ENCODE data around the gene PPP1CC. TPM values are rescaled to one million over a fixed set of nuclear protein-coding genes. Genes with fewer than 3 reads are reported as not detected.

Gene PPP1CC
- total and polyA plus RNA-seq, 2 donors (not counting 3 experiments of a cell fraction or from before 2014, with no cell fraction given) = 67.1 to 139 TPM

- intact Hi-C loops (cut with micrococcal nuclease) = no loop called here
- no TSS peak for BruUV-seq (replicated peaks)
- Histone ChIP-seq H3K4me3 (replicated peaks in 1 of 3; ENCODE audit: insufficient read depth in 1 of 3, low read depth in 1 of 3, low read length in 3 of 3) (no peak overlapping the region), H3K4me2 (ENCODE audit: insufficient read depth, low read length) (no peak overlapping the region), H3K79me2 (ENCODE audit: control insufficient read depth, insufficient read depth, low read length) (peaks cover 85% of the 10 kb centered on the region), H3K9me3 (replicated peaks; ENCODE audit: control insufficient read depth, insufficient read depth, low read length) (no peaks in the 10 kb centered on the region), H3K4me1 (ENCODE audit: control insufficient read depth, extremely low read depth, insufficient read depth, low read length) (peaks cover 7% of the 10 kb centered on the region), H3K27ac (ENCODE audit: insufficient read depth, low read depth, low read length) (no peak overlapping the region), H4K20me1 (replicated peaks; ENCODE audit: control insufficient read depth, extremely low read depth, insufficient read depth, low read length) (peaks cover 5% of the 10 kb centered on the region), H3K36me3 (ENCODE audit: control insufficient read depth in 2 of 2, extremely low read depth in 1 of 2, insufficient read depth in 2 of 2, low read length in 2 of 2) (peaks cover 13 to 30% of the 10 kb centered on the region in 2 experiments), H3K27me3 (ENCODE audit: control insufficient read depth in 2 of 2, insufficient read depth in 2 of 2, low read length in 2 of 2) (no peaks in the 10 kb centered on the region), H3K9me1 (replicated peaks; ENCODE audit: control insufficient read depth, extremely low read depth, insufficient read depth, low read length) (no peaks in the 10 kb centered on the region), H3K9ac (replicated peaks; ENCODE audit: extremely low read depth, insufficient read depth, low read length) (no peak overlapping the region), H2AFZ (ENCODE audit: low read depth, low read length) (no peak overlapping the region)
- DNase-seq (ENCODE audit: low read depth, low spot score) (no peak), FAIRE-seq (no peak)
- dilution Hi-C loops (cut with MboI; ENCODE audit: extremely low pct_ligation_motif_present, low sequenced_read_pairs) = no loop called here
- ChIA-PET CTCF (interaction anchor here (1.1 to 1.5 kb wide), 2 partner anchors 13 to 127 kb away, joined by 3 read pairs; no protein-coding TSS in a partner anchor), POLR2A (no interaction called here)
- TF ChIP-seq POLR2A (IDR thresholded peaks at IDR 0.05; ENCODE audit: low read depth, low read length) (no peak), POLR2AphosphoS5 (IDR thresholded peaks at IDR 0.05; ENCODE audit: insufficient read depth, low read depth, low read length) (no peak), JUN (IDR thresholded peaks at IDR 0.05; ENCODE audit: borderline replicate concordance, insufficient read depth, insufficient read length, low read depth) (no peak), MYC (IDR thresholded peaks at IDR 0.05; ENCODE audit: low read depth, low read length) (no peak), GATA2 (IDR thresholded peaks at IDR 0.05; ENCODE audit: insufficient read depth, insufficient read length, low read depth, low read length) (no peak), MAX (IDR thresholded peaks at IDR 0.05; ENCODE audit: insufficient read depth, insufficient read length) (no peak), EZH2 (IDR thresholded peaks at IDR 0.05; ENCODE audit: borderline replicate concordance, low read depth, low read length, severe bottlenecking) (no peak), FOS (IDR thresholded peaks at IDR 0.05; ENCODE audit: borderline replicate concordance, insufficient read depth, low read length) (no peak)
- TF ChIP-seq, protein P1, sequence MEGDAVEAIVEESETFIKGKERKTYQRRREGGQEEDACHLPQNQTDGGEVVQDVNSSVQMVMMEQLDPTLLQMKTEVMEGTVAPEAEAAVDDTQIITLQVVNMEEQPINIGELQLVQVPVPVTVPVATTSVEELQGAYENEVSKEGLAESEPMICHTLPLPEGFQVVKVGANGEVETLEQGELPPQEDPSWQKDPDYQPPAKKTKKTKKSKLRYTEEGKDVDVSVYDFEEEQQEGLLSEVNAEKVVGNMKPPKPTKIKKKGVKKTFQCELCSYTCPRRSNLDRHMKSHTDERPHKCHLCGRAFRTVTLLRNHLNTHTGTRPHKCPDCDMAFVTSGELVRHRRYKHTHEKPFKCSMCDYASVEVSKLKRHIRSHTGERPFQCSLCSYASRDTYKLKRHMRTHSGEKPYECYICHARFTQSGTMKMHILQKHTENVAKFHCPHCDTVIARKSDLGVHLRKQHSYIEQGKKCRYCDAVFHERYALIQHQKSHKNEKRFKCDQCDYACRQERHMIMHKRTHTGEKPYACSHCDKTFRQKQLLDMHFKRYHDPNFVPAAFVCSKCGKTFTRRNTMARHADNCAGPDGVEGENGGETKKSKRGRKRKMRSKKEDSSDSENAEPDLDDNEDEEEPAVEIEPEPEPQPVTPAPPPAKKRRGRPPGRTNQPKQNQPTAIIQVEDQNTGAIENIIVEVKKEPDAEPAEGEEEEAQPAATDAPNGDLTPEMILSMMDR (IDR thresholded peaks at IDR 0.05; ENCODE audit: extremely low read depth in 1 of 2, insufficient read depth in 1 of 2, low read depth in 1 of 2, low read length in 2 of 2) = no peak
These were observed 14.1 kb downstream of the PPP1CC start for GRCh38 chr12:110728628-110729027.

Data from endothelial cell of umbilical vein (primary cell).